GM23248 (cell line): Measurements from ENCODE around the gene MRPL58. TPM values are rescaled to one million over a fixed set of nuclear protein-coding genes. Genes with fewer than 3 reads are reported as not detected.
A peak's percentile ranks its signal among the peaks of the same experiment; 100 is the strongest.

Experiments
- DNase-seq: peaks from one replicate; pipeline ENCODE4 v3.0.0-alpha.2; 2015
- H2AFZ ChIP-seq: fragments of 200-600 bp; sonication (generic); 2 replicates; pipeline ENCODE4 v1.6.1; 2016; ENCODE audit warnings: antibody characterized with exemption
- H3F3A ChIP-seq: fragments of 200-600 bp; sonication (generic); 2 replicates; pipeline ENCODE4 v1.6.1; 2016; ENCODE audit warnings: mild to moderate bottlenecking, antibody characterized with exemption, mixed run types; ENCODE audit not compliant: insufficient read depth
- H3K27ac ChIP-seq: fragments of 200-600 bp; sonication (generic); 2 replicates; pipeline ENCODE4 v1.5.1; 2016; ENCODE audit warnings: mild to moderate bottlenecking
- H3K27me3 ChIP-seq: fragments of 200-600 bp; sonication (generic); replicated peaks from 2 replicates; pipeline ENCODE4 v1.6.1; 2016; ENCODE audit warnings: mild to moderate bottlenecking; ENCODE audit not compliant: insufficient read depth
- H3K36me3 ChIP-seq: fragments of 200-600 bp; sonication (generic); 2 replicates; pipeline ENCODE4 v1.6.1; 2016; ENCODE audit warnings: low read depth, mild to moderate bottlenecking
- H3K4me1 ChIP-seq: fragments of 200-600 bp; sonication (generic); 2 replicates; pipeline ENCODE4 v1.6.1; 2016; ENCODE audit warnings: mild to moderate bottlenecking; ENCODE audit not compliant: insufficient read depth
- H3K4me2 ChIP-seq: fragments of 200-600 bp; sonication (generic); one replicate; pipeline ENCODE4 v1.6.1; 2016; ENCODE audit warnings: mild to moderate bottlenecking; ENCODE audit not compliant: unreplicated experiment
- H3K4me3 ChIP-seq: fragments of 200-600 bp; sonication (generic); 2 replicates; pipeline ENCODE4 v1.5.1; 2016; ENCODE audit warnings: mild to moderate bottlenecking
- H3K79me2 ChIP-seq: fragments of 200-600 bp; sonication (generic); 2 replicates; pipeline ENCODE4 v1.6.1; 2016; ENCODE audit warnings: mild to moderate bottlenecking; ENCODE audit not compliant: insufficient read depth
- H3K9ac ChIP-seq: fragments of 200-600 bp; sonication (generic); 2 replicates; pipeline ENCODE4 v1.6.1; 2016; ENCODE audit warnings: mild to moderate bottlenecking
- H3K9me2 ChIP-seq: fragments of 200-600 bp; sonication (generic); 2 replicates; pipeline ENCODE4 v1.6.1; 2016; ENCODE audit warnings: mixed run types, mild to moderate bottlenecking, moderate library complexity; ENCODE audit not compliant: insufficient read depth
- H3K9me3 ChIP-seq: fragments of 200-600 bp; sonication (generic); one replicate; pipeline ENCODE4 v1.6.1; 2017; ENCODE audit warnings: low read depth
- H4K20me1 ChIP-seq: fragments of 200-600 bp; sonication (generic); 2 replicates; pipeline ENCODE4 v1.6.0; 2016; ENCODE audit not compliant: insufficient read depth
- EZH2 ChIP-seq: fragments of 200-600 bp; sonication (generic); IDR thresholded peaks from 2 replicates; pipeline ENCODE4 v1.6.1; 2018; ENCODE audit warnings: antibody characterized with exemption, mild to moderate bottlenecking; ENCODE audit not compliant: insufficient read depth, poor library complexity, severe bottlenecking
- EZH2phosphoT487 ChIP-seq: fragments of 200-600 bp; sonication (generic); IDR thresholded peaks from 2 replicates; pipeline ENCODE4 v1.6.1; 2018; ENCODE audit warnings: antibody characterized with exemption, moderate library complexity, mild to moderate bottlenecking, low read depth; ENCODE audit not compliant: insufficient read depth
- WGBS, 2 experiments: methylation state at CpG; one replicate each; pipeline ENCODE4 v1.1.6; 2015 to 2017; ENCODE audit warnings: low lambda C conversion rate in 2 of 2, low coverage in 1 of 2; ENCODE audit errors: missing lambda C conversion rate in 2 of 2; 5-methylcytosine and 5-hydroxymethylcytosine counted together
- in situ Hi-C: fragments of 300-500 bp; cut with MboI; formaldehyde crosslinking; loops from 2 replicates; pipeline ENCODE4 v1.15.0; 2020
- polyA plus RNA-seq: library from polyadenylated mRNA; unstranded; fragments of >200 nt; fragmentation: Nextera tagmentation; extraction: Ambion mirVana; gene quantifications from 2 replicates; pipeline ENCODE4 v1.2.1, GENCODE V29; 2016
- total RNA-seq: library from RNA; depleted of rRNA; stranded (reverse); fragments of >200 nt; shearing (Covaris generic); gene quantifications from 2 replicates; pipeline ENCODE4 v1.2.3, GENCODE V29; 2014

MRPL58 gene
- total and polyA plus RNA-seq, 2 experiments from 2014 or later: 35.6 to 41.5 TPM

GRCh38 chr17:75059369-75060345, 47.2 kb downstream of the MRPL58 start:
- Histone ChIP-seq H3K27ac (peak overlapping the region; percentile 72), H3K4me2 (peak overlapping the region; percentile 24)
- in situ Hi-C loops: no loop called here

GRCh38 chr17:75060434-75061054, 48.1 kb downstream of the MRPL58 start:
- Histone ChIP-seq H3K9me3 (no peaks in the 10 kb centered on the region), H3K79me2 (peaks cover 10% of the 10 kb centered on the region; the same call in 1 of the 2 replicates), H3K36me3 (peaks cover 16% of the 10 kb centered on the region; the same call in 1 of the 2 replicates), H3K9ac (peak overlapping the region; percentile 30; the same call in 1 of the 2 replicates), H3K4me1 (peaks cover 7% of the 10 kb centered on the region; the same call in 1 of the 2 replicates), H4K20me1 (no peaks in the 10 kb centered on the region), H2AFZ (0 out of 2 replicates have a peak overlapping the region, but pooled peaks have one; percentile 54), H3K4me3 (no peak overlapping the region), H3K27me3 (no peaks in the 10 kb centered on the region), H3K4me2 (peak overlapping the region; percentile 24), H3F3A (peaks cover 17% of the 10 kb centered on the region; the same call in 1 of the 2 replicates), H3K9me2 (no peaks in the 10 kb centered on the region), H3K27ac (peak overlapping the region; percentile 72)
- DNase-seq: no peak
- in situ Hi-C loops: no loop called here
- TF ChIP-seq EZH2phosphoT487: no peak
- no peak for TF ChIP-seq EZH2
- WGBS, 2 experiments: 95 to 96% methylated on average over 20 to 26 of the region's 26 CpGs

More at GRCh38 chr17:75059369-75060345, 47.2 kb downstream of the MRPL58 start:
- H4K20me1 ChIP-seq: no peaks in the 10 kb centered on the region
- peaks cover 4% of the 10 kb centered on the region; the same call in 1 of the 2 replicates for H3K4me1 ChIP-seq
- no peaks in the 10 kb centered on the region for H3K27me3 ChIP-seq
- H3K9me3 ChIP-seq: no peaks in the 10 kb centered on the region
- H2AFZ ChIP-seq: 0 out of 2 replicates have a peak overlapping the region, but pooled peaks have one; percentile 54
- H3K36me3 ChIP-seq: peaks cover 19% of the 10 kb centered on the region; the same call in 1 of the 2 replicates
- no peaks in the 10 kb centered on the region for H3K9me2 ChIP-seq
- DNase-seq: peak; percentile 85
- peaks cover 15% of the 10 kb centered on the region; the same call in 1 of the 2 replicates for H3K79me2 ChIP-seq
- no peak overlapping the region for H3K4me3 ChIP-seq
- WGBS, 2 experiments: 57 to 58% methylated on average over 25 of the region's 25 CpGs
- peak overlapping the region; percentile 30; the same call in 1 of the 2 replicates for H3K9ac ChIP-seq
- peaks cover 17% of the 10 kb centered on the region; the same call in 1 of the 2 replicates for H3F3A ChIP-seq
- TF ChIP-seq EZH2phosphoT487 (no peak), EZH2 (no peak)

- peaks cover 7% of the 10 kb centered on the region; the same call in 1 of the 2 replicates for H3K79me2 ChIP-seq
- H3K4me3 ChIP-seq: no peak overlapping the region
- no peaks in the 10 kb centered on the region for H4K20me1 ChIP-seq
- no peak overlapping the region for H3K27ac ChIP-seq
- TF ChIP-seq EZH2 (no peak), EZH2phosphoT487 (no peak)
- 95 to 97% methylated on average over 9 to 10 of the region's 10 CpGs for WGBS, 2 experiments
- no peak for DNase-seq
- in situ Hi-C loops: no loop called here
- H3K9ac ChIP-seq: no peak overlapping the region
- H3K4me2 ChIP-seq: no peak overlapping the region
- H3K27me3 ChIP-seq: no peaks in the 10 kb centered on the region
- no peaks in the 10 kb centered on the region for H3K9me3 ChIP-seq
- H3F3A ChIP-seq: peaks cover 17% of the 10 kb centered on the region; the same call in 1 of the 2 replicates
- H2AFZ ChIP-seq: no peak overlapping the region
- peaks cover 11% of the 10 kb centered on the region; the same call in 1 of the 2 replicates for H3K4me1 ChIP-seq
- peaks cover 16% of the 10 kb centered on the region; the same call in 1 of the 2 replicates for H3K36me3 ChIP-seq
- no peaks in the 10 kb centered on the region for H3K9me2 ChIP-seq
Observed at GRCh38 chr17:75061055-75061438, 48.6 kb downstream of the MRPL58 start.

- H3K27ac ChIP-seq: no peak overlapping the region
- DNase-seq: no peak
- H3F3A ChIP-seq: peaks cover 17% of the 10 kb centered on the region; the same call in 1 of the 2 replicates
- H3K4me3 ChIP-seq: no peak overlapping the region
- H3K9me3 ChIP-seq: no peaks in the 10 kb centered on the region
- H3K4me1 ChIP-seq: peaks cover 11% of the 10 kb centered on the region; the same call in 1 of the 2 replicates
- TF ChIP-seq EZH2phosphoT487 (no peak), EZH2 (no peak)
- in situ Hi-C loops: no loop called here
- H3K36me3 ChIP-seq: peaks cover 16% of the 10 kb centered on the region; the same call in 1 of the 2 replicates
- H3K27me3 ChIP-seq: no peaks in the 10 kb centered on the region
- 89 to 90% methylated on average over 8 of the region's 8 CpGs for WGBS, 2 experiments
- H3K79me2 ChIP-seq: peaks cover 1% of the 10 kb centered on the region; the same call in 1 of the 2 replicates
- no peak overlapping the region for H2AFZ ChIP-seq
- H3K4me2 ChIP-seq: no peak overlapping the region
- no peak overlapping the region for H3K9ac ChIP-seq
- no peaks in the 10 kb centered on the region for H3K9me2 ChIP-seq
- H4K20me1 ChIP-seq: no peaks in the 10 kb centered on the region
Observed at GRCh38 chr17:75061618-75062017, 49.1 kb downstream of the MRPL58 start.
